ENCODE measurements around the gene CHST7.
A peak's percentile ranks its signal among the peaks of the same experiment; 100 is the strongest.

CHST7 gene

DNA sequence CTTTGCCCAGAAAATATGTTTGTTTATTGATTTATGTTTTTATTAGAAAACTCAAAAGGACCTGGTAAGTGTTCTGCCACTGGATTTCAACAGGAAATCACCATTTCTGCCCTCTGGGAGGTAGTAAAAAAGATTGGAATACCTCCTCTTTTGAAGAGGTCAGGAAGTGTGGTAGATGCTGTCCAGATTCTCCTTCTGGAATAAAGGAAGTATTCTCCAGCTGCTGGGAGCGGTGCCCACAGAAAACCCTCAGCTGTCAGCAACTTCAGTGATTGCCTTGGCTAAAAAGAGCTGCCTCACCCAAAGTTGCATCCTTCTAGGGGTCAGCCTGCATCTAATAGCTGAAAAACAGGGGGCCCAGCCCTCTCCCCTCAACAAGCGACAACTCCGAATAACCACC, 14.5 kb upstream of the CHST7 start:
- no peak overlapping the region for H3K4me3 ChIP-seq (ENCODE audit: low read depth, low read length)
- DNase-seq (ENCODE audit: low read depth) = no peak
- TF ChIP-seq MYC (IDR thresholded peaks at IDR 0.05; ENCODE audit: low read depth, low read length) = no peak

DNA sequence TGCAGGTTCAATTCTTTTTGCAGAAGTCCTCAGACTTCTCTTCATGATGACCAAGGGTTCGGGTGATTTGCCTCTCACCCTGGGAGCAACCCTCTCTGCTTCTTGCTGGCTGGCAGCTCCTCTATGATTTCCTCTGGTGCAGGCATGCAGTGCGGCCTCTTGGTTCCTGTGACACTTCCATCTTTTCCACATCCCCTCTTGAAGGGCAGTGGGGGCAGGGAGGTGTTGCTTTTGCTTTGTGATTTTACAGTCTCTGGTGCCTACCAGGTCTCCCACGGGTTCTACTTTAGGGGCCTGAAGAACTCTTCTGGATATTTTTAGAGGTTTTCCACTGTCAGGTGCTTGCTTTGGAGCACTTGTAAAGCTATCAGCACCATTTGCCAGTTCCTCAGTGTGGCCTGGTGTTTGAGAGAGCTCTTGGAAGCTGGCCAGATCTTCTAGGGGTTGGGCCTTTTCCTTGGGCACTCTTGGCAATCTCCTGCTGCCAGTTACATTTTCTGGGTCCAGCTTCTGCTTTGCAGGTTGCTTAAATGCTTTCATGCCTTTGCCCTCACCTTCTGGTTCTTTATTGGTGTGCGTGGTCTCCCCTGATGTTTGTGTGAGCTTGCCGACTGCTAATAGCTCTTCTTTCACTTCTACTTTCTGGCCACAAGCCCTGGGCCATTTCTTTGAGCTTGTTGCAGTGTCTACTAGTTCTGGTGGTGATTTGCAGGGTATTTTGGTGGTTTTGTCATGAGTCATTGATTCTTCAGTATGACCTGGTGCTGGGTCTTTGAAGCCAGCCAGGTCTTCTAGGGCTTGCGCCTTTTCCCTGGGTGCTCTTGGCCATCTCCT, 11.5 kb upstream of the CHST7 start:
- H3K4me3 ChIP-seq (ENCODE audit: low read depth, low read length) = no peak overlapping the region
- no peak for TF ChIP-seq MYC (IDR thresholded peaks at IDR 0.05; ENCODE audit: low read depth, low read length)
- TF ChIP-seq, protein P1, sequence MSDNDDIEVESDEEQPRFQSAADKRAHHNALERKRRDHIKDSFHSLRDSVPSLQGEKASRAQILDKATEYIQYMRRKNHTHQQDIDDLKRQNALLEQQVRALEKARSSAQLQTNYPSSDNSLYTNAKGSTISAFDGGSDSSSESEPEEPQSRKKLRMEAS (IDR thresholded peaks at IDR 0.05; ENCODE audit: low read depth, low read length) = no peak
- no peak for TF ChIP-seq POLR2A (IDR thresholded peaks at IDR 0.05; ENCODE audit: extremely low read depth, insufficient read length)
- TF ChIP-seq, protein P2, sequence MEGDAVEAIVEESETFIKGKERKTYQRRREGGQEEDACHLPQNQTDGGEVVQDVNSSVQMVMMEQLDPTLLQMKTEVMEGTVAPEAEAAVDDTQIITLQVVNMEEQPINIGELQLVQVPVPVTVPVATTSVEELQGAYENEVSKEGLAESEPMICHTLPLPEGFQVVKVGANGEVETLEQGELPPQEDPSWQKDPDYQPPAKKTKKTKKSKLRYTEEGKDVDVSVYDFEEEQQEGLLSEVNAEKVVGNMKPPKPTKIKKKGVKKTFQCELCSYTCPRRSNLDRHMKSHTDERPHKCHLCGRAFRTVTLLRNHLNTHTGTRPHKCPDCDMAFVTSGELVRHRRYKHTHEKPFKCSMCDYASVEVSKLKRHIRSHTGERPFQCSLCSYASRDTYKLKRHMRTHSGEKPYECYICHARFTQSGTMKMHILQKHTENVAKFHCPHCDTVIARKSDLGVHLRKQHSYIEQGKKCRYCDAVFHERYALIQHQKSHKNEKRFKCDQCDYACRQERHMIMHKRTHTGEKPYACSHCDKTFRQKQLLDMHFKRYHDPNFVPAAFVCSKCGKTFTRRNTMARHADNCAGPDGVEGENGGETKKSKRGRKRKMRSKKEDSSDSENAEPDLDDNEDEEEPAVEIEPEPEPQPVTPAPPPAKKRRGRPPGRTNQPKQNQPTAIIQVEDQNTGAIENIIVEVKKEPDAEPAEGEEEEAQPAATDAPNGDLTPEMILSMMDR (IDR thresholded peaks at IDR 0.05; ENCODE audit: low read depth, low read length) = no peak
- peak; percentile 76 for DNase-seq (ENCODE audit: low read depth)

DNA sequence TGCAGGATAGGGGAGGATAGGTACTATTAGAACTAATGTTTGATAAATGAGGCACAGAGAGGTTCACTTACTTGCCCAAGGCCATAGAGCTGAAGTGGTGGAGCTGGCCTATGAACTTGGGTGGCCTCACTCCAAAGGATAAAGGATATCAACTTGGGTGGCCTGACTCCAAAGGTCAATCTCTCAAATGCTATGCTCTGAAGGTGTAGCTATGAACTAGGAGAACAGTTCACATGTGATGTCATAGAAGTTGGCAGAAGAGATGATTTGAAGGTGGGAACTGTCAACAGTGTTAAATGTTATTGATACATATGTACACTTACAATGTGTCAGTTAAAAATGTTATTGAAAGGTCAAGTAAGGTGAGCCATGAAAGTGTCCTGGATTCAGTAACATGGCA, 6.2 kb upstream of the CHST7 start:
- TF ChIP-seq, protein P1 (IDR thresholded peaks at IDR 0.05; ENCODE audit: low read depth, low read length) = no peak
- TF ChIP-seq POLR2A (IDR thresholded peaks at IDR 0.05; ENCODE audit: extremely low read depth, insufficient read length) = no peak
- TF ChIP-seq, protein P2 (IDR thresholded peaks at IDR 0.05; ENCODE audit: low read depth, low read length) = no peak
- TF ChIP-seq MYC (IDR thresholded peaks at IDR 0.05; ENCODE audit: low read depth, low read length) = no peak
- no peak overlapping the region for H3K4me3 ChIP-seq (ENCODE audit: low read depth, low read length)
- no peak for DNase-seq (ENCODE audit: low read depth)

DNA sequence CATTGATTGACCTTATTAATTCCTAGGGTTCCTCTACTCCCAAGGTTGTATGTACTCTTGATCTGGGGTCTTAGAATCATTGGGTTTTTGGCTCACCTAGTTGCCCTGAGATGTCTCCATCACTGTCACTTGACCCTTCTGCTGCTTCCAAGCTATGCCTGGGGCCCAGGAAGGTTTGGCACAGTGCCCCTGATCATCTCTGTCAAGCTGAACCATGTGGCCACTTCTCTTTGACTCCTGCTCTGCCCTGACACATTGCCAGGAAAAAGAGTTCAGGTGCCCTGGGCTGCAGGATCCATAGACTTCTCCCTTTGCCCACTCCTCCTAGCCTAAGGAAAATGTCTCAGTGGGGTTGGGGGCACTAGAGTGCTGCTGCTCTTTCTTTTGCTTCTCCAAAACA, 3.9 kb upstream of the CHST7 start:
- no peak for DNase-seq (ENCODE audit: low read depth)
- TF ChIP-seq, protein P1 (IDR thresholded peaks at IDR 0.05; ENCODE audit: low read depth, low read length) = no peak
- TF ChIP-seq POLR2A (IDR thresholded peaks at IDR 0.05; ENCODE audit: extremely low read depth, insufficient read length) (no peak), MYC (IDR thresholded peaks at IDR 0.05; ENCODE audit: low read depth, low read length) (no peak)
- TF ChIP-seq, protein P2 (IDR thresholded peaks at IDR 0.05; ENCODE audit: low read depth, low read length) = no peak
- no peak overlapping the region for H3K4me3 ChIP-seq (ENCODE audit: low read depth, low read length)

DNA sequence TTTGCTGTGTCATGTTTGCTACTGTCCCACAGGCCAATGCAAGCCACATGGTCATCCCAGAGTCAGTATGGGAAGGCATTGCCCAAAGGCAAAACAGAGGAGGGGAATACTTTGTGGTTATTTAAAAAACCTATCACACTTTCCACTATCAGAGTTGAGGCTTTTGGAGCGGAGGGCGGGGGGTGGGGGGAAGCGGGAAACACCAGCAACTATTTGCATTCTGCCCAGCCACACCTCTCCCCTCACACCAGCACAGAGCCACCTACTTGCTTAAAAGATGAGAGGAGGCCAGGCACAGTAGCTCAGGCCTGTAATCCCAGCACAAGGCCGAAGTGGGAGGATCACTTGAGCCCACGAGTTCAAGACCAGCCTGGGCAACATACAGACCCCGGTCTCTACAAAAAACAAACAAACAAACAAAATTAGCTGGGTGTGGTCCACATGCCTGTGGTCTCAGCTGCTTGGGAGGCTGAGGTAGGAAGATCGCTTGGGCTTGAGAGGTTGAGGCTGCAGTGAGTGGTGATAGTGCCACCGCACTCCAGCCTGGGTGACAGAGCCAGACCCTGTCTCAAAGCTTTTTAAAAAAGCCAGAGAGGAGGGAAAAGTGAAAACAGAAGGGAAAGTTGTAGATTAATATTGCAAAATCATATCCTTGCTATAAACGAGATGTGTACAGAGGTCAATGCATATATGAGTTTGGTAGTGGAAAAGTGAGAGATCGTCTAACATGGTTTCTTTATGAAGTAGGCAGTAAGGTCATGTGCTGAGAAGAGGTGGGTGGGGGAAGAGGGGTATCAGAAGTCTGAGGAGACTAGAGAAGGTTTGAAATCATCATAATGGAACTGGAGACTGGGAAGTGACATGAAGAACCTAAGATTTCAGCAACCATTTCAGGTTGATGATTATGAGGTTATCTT, 1.9 kb upstream of the CHST7 start:
- DNase-seq (ENCODE audit: low read depth) = no peak
- H3K4me3 ChIP-seq (ENCODE audit: low read depth, low read length) = no peak overlapping the region
- TF ChIP-seq POLR2A (IDR thresholded peaks at IDR 0.05; ENCODE audit: extremely low read depth, insufficient read length) (no peak), MYC (IDR thresholded peaks at IDR 0.05; ENCODE audit: low read depth, low read length) (no peak)
- TF ChIP-seq, protein P2 (IDR thresholded peaks at IDR 0.05; ENCODE audit: low read depth, low read length) = no peak
- TF ChIP-seq, protein P1 (IDR thresholded peaks at IDR 0.05; ENCODE audit: low read depth, low read length) = no peak
